Measurements from ENCODE around the gene ZFP62. TPM values are rescaled to one million over a fixed set of nuclear protein-coding genes. Genes with fewer than 3 reads are reported as not detected.

ZFP62 gene
- total RNA-seq, 2 donors from 2014 or later: 37.3 to 44.6 TPM

DNA sequence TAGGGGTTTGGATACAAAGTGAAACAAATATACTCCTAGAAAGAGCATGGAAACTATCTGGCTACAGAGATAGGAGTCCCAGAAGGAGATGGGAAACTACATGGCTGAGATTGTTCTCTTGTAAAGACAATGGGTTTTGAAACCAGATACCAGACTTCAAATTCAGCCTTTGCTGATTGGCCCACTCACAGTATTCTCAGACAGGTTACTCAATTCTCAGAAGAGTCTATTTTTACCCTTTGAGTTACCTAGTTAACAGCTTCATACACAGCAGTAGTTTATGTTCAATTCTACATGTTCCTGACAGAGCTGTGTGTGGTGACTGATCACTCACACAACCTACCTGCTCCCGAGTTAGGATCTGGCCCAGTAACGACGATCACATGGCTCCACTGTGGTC is 14.1 kb downstream of the ZFP62 start:
- Histone ChIP-seq H3K9me3 (ENCODE audit: control insufficient read depth, low read length) (peaks cover 67% of the 10 kb centered on the region), H3K27ac (ENCODE audit: low read depth, low read length) (no peak overlapping the region), H3K4me3 (ENCODE audit: low read length) (no peak overlapping the region), H3K27me3 (ENCODE audit: control insufficient read depth, insufficient read depth, low read length, poor library complexity, severe bottlenecking) (no peaks in the 10 kb centered on the region), H3K36me3 (ENCODE audit: control insufficient read depth, insufficient read depth, low read length) (peaks cover 54% of the 10 kb centered on the region), H3K4me1 (ENCODE audit: control insufficient read depth, insufficient read depth, low read length) (peaks cover 5% of the 10 kb centered on the region), H3K9ac (ENCODE audit: extremely low read depth, low read length, poor library complexity, severe bottlenecking) (no peak overlapping the region)
- H3K27me3 Mint-ChIP-seq (ENCODE audit: insufficient read depth): peaks cover 2% of the 10 kb centered on the region
- no peak overlapping the region for H3K4me3 Mint-ChIP-seq
- DNase-seq: no peak
- peaks cover 71% of the 10 kb centered on the region for H3K36me3 Mint-ChIP-seq (ENCODE audit: low read depth)
- TF ChIP-seq, protein P1, sequence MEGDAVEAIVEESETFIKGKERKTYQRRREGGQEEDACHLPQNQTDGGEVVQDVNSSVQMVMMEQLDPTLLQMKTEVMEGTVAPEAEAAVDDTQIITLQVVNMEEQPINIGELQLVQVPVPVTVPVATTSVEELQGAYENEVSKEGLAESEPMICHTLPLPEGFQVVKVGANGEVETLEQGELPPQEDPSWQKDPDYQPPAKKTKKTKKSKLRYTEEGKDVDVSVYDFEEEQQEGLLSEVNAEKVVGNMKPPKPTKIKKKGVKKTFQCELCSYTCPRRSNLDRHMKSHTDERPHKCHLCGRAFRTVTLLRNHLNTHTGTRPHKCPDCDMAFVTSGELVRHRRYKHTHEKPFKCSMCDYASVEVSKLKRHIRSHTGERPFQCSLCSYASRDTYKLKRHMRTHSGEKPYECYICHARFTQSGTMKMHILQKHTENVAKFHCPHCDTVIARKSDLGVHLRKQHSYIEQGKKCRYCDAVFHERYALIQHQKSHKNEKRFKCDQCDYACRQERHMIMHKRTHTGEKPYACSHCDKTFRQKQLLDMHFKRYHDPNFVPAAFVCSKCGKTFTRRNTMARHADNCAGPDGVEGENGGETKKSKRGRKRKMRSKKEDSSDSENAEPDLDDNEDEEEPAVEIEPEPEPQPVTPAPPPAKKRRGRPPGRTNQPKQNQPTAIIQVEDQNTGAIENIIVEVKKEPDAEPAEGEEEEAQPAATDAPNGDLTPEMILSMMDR (conservative IDR thresholded peaks at IDR 0.05): no peak
- no peak overlapping the region for H3K27ac Mint-ChIP-seq
- WGBS, 2 experiments (ENCODE audit: insufficient coverage in 1 of 2, insufficient read length in 1 of 2): 33 to 40% methylated on average over 2 to 3 of the region's 3 CpGs
- peaks cover 6% of the 10 kb centered on the region for H3K4me1 Mint-ChIP-seq
- H3K9me3 Mint-ChIP-seq: peaks cover 93% of the 10 kb centered on the region

DNA sequence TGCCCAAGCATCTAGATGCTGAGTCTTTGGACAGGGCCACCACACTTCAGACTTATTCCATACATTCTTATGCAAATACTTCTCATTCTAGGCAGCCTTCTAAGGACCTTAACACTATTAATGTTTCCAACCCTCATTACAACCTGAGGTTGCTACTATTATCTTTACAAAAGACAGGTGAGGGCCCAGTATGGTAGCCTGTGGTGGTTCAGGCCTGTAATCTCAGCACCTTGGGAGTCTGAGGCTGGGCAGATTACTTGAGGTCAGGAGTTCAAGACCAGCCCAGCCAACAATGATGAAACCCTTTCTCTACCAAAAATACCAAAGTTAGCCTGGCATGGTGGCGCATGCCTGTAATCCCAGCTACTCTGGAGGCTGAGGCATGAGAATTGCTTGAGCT is 16.2 kb downstream of the ZFP62 start:
- H3K36me3 Mint-ChIP-seq (ENCODE audit: low read depth): peaks cover 50% of the 10 kb centered on the region
- Histone ChIP-seq H3K9ac (ENCODE audit: extremely low read depth, low read length, poor library complexity, severe bottlenecking) (no peak overlapping the region), H3K36me3 (ENCODE audit: control insufficient read depth, insufficient read depth, low read length) (peaks cover 34% of the 10 kb centered on the region), H3K4me1 (ENCODE audit: control insufficient read depth, insufficient read depth, low read length) (peaks cover 5% of the 10 kb centered on the region), H3K4me3 (ENCODE audit: low read length) (no peak overlapping the region), H3K9me3 (ENCODE audit: control insufficient read depth, low read length) (peaks cover 50% of the 10 kb centered on the region), H3K27me3 (ENCODE audit: control insufficient read depth, insufficient read depth, low read length, poor library complexity, severe bottlenecking) (no peaks in the 10 kb centered on the region), H3K27ac (ENCODE audit: low read depth, low read length) (no peak overlapping the region)
- no peak for DNase-seq
- no peak overlapping the region for H3K27ac Mint-ChIP-seq
- TF ChIP-seq, protein P1 (conservative IDR thresholded peaks at IDR 0.05): no peak
- H3K9me3 Mint-ChIP-seq: peaks cover 84% of the 10 kb centered on the region
- H3K27me3 Mint-ChIP-seq (ENCODE audit: insufficient read depth): peaks cover 2% of the 10 kb centered on the region
- 83 to 90% methylated on average over 1 of the region's 1 CpG for WGBS, 2 experiments (ENCODE audit: insufficient coverage in 1 of 2, insufficient read length in 1 of 2)
- H3K4me3 Mint-ChIP-seq: no peak overlapping the region
- peaks cover 6% of the 10 kb centered on the region for H3K4me1 Mint-ChIP-seq

DNA sequence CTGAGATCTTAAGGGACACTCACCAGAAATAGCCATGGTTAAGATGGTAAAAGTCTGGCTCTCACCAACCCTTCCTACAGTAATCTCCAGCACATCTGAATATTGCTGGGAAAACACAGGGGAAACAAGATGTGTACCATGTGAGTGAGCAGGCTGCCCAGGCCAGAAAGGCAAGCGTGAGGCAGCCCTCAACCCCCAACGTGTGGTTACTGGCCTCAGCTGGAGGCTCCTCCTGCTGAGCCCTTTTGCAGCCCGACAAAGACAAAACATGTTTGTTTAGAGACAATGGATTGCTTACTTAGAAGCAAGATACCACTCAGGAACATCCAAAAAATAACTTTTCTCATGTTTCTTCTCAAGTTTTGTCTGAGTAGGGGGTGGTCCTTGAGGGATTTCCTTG is 16.6 kb downstream of the ZFP62 start:
- peak; percentile 76 for DNase-seq
- H3K9me3 Mint-ChIP-seq: peaks cover 84% of the 10 kb centered on the region
- H3K27me3 ChIP-seq (ENCODE audit: control insufficient read depth, insufficient read depth, low read length, poor library complexity, severe bottlenecking): no peaks in the 10 kb centered on the region
- WGBS, 2 experiments (ENCODE audit: insufficient coverage in 1 of 2, insufficient read length in 1 of 2): 25% methylated on average over 3 of the region's 3 CpGs; no CpG with 5 or more reads in 1 of the 2 experiments
- H3K9me3 ChIP-seq (ENCODE audit: control insufficient read depth, low read length): peaks cover 46% of the 10 kb centered on the region
- H3K27me3 Mint-ChIP-seq (ENCODE audit: insufficient read depth): peaks cover 4% of the 10 kb centered on the region
- H3K4me1 Mint-ChIP-seq: peaks cover 6% of the 10 kb centered on the region
- peaks cover 46% of the 10 kb centered on the region for H3K36me3 Mint-ChIP-seq (ENCODE audit: low read depth)
- TF ChIP-seq, protein P1 (conservative IDR thresholded peaks at IDR 0.05): no peak
- H3K4me3 Mint-ChIP-seq: no peak overlapping the region
- no peak overlapping the region for H3K9ac ChIP-seq (ENCODE audit: extremely low read depth, low read length, poor library complexity, severe bottlenecking)
- H3K4me3 ChIP-seq (ENCODE audit: low read length): no peak overlapping the region
- H3K27ac Mint-ChIP-seq: no peak overlapping the region
- no peak overlapping the region for H3K27ac ChIP-seq (ENCODE audit: low read depth, low read length)
- H3K36me3 ChIP-seq (ENCODE audit: control insufficient read depth, insufficient read depth, low read length): peaks cover 30% of the 10 kb centered on the region
- H3K4me1 ChIP-seq (ENCODE audit: control insufficient read depth, insufficient read depth, low read length): peaks cover 5% of the 10 kb centered on the region

Data from endodermal cell (in vitro differentiated cells).